DND-41 (cell line): ENCODE measurements around the gene SPTBN4.

ENCODE experiments used
- EZH2 ChIP-seq: IDR thresholded peaks from 3 replicates; pipeline ENCODE4 v1.6.1; 2012; ENCODE audit warnings: borderline replicate concordance, low read depth, mild to moderate bottlenecking, moderate library complexity, low read length, inconsistent platforms; ENCODE audit not compliant: severe bottlenecking
- TF ChIP-seq, protein P1 (sequence below): IDR thresholded peaks from 2 replicates; pipeline ENCODE4 v1.5.1; 2012; ENCODE audit warnings: borderline replicate concordance, low read length, moderate library complexity, mild to moderate bottlenecking; ENCODE audit not compliant: poor library complexity, severe bottlenecking; ENCODE audit errors: extremely low read depth

DNA sequence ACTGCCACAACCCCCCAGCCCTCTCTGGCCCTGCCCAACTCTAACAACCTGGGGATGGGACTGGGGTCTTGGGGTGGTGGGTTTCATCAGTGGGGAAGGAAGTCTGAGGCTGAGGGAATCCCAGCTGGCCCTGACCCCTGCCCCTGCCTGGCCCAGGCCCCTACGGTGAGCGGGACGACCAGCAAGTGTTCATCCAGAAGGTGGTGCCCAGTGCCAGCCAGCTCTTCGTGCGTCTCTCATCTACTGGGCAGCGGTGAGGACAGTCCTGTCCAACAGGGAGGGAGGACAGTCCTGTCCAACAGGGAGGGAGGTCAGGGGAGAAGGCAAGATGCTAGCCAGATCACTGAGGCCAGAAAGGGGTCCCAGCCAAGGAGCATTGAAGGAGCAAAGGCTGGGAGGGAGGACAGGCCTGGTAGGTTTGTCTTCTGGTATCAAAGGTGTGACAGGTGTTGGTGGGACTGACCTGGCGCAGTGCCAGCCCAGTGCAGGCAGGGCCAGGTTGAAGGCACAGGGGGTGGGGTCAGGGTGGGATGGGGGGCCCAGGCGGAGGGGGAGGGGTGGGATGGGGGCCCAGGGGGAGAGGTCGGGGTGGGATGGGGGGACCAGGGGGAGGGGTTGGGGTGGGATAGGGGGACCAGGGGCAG is 122.2 kb downstream of the SPTBN4 start:
- no peak for TF ChIP-seq EZH2
- TF ChIP-seq, protein P1, sequence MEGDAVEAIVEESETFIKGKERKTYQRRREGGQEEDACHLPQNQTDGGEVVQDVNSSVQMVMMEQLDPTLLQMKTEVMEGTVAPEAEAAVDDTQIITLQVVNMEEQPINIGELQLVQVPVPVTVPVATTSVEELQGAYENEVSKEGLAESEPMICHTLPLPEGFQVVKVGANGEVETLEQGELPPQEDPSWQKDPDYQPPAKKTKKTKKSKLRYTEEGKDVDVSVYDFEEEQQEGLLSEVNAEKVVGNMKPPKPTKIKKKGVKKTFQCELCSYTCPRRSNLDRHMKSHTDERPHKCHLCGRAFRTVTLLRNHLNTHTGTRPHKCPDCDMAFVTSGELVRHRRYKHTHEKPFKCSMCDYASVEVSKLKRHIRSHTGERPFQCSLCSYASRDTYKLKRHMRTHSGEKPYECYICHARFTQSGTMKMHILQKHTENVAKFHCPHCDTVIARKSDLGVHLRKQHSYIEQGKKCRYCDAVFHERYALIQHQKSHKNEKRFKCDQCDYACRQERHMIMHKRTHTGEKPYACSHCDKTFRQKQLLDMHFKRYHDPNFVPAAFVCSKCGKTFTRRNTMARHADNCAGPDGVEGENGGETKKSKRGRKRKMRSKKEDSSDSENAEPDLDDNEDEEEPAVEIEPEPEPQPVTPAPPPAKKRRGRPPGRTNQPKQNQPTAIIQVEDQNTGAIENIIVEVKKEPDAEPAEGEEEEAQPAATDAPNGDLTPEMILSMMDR: no peak
